NCI-H1105 (cell line): ENCODE results near the gene KLRK1.
A peak's percentile ranks its signal among the peaks of the same experiment; 100 is the strongest.
"Not testable (repeated sequence)": the region's sequence is repeated elsewhere in the genome, so short reads cannot be mapped to it uniquely, and the experiment has no call there.

Experiments
- DNase-seq: peaks from one replicate; lab custom pipeline; 2025; lab: John Stamatoyannopoulos, UW

KLRK1 gene

GRCh38 chr12:10388624-10389413 lies 1.0 kb downstream of the KLRK1 start:
- DNase-seq: no peak

- DNase-seq: not testable (repeated sequence)
These were observed 2.3 kb downstream of the KLRK1 start for GRCh38 chr12:10387498-10387897.

- no peak for DNase-seq
These were observed 3.0 kb downstream of the KLRK1 start for GRCh38 chr12:10386857-10387256.

GRCh38 chr12:10385166-10385613 lies 4.7 kb downstream of the KLRK1 start:
- DNase-seq: no peak

GRCh38 chr12:10384191-10384590 lies 5.7 kb downstream of the KLRK1 start:
- DNase-seq: no peak

GRCh38 chr12:10381928-10382628 lies 7.8 kb downstream of the KLRK1 start:
- no peak for DNase-seq

- DNase-seq: not testable (repeated sequence)
These were observed 11.1 kb downstream of the KLRK1 start for GRCh38 chr12:10378737-10379136.

- DNase-seq: no peak
These were observed 15.2 kb downstream of the KLRK1 start for GRCh38 chr12:10374624-10375018.

GRCh38 chr12:10372559-10372958 lies 17.3 kb downstream of the KLRK1 start:
- no peak for DNase-seq

- not testable (repeated sequence) for DNase-seq
These were observed 17.8 kb downstream of the KLRK1 start for GRCh38 chr12:10371893-10372535.

- no peak for DNase-seq
These were observed 20.1 kb downstream of the KLRK1 start for GRCh38 chr12:10369557-10370415.

- DNase-seq: no peak
These were observed 21.4 kb downstream of the KLRK1 start for GRCh38 chr12:10368206-10369171.

- not testable (repeated sequence) for DNase-seq
These were observed 22.1 kb downstream of the KLRK1 start for GRCh38 chr12:10367714-10368113.

GRCh38 chr12:10366875-10367274 lies 23.0 kb downstream of the KLRK1 start:
- no peak for DNase-seq

GRCh38 chr12:10365696-10366405 lies 24.0 kb downstream of the KLRK1 start:
- DNase-seq: peak; percentile 43

GRCh38 chr12:10364815-10365622 lies 24.8 kb downstream of the KLRK1 start:
- peak; percentile 89 for DNase-seq

GRCh38 chr12:10363914-10364814 lies 25.7 kb downstream of the KLRK1 start:
- DNase-seq: peak; percentile 26

- DNase-seq: no peak
These were observed 26.3 kb downstream of the KLRK1 start for GRCh38 chr12:10363658-10363913.
